ENCODE measurements around the gene RNF133. TPM values are rescaled to one million over a fixed set of nuclear protein-coding genes. Genes with fewer than 3 reads are reported as not detected.

The RNF133 gene, protein sequence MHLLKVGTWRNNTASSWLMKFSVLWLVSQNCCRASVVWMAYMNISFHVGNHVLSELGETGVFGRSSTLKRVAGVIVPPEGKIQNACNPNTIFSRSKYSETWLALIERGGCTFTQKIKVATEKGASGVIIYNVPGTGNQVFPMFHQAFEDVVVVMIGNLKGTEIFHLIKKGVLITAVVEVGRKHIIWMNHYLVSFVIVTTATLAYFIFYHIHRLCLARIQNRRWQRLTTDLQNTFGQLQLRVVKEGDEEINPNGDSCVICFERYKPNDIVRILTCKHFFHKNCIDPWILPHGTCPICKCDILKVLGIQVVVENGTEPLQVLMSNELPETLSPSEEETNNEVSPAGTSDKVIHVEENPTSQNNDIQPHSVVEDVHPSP
- not detected in 5 replicates for total RNA-seq (2022; extraction: Qiagen RNA extraction; ENCODE audit: low read depth)

DNA sequence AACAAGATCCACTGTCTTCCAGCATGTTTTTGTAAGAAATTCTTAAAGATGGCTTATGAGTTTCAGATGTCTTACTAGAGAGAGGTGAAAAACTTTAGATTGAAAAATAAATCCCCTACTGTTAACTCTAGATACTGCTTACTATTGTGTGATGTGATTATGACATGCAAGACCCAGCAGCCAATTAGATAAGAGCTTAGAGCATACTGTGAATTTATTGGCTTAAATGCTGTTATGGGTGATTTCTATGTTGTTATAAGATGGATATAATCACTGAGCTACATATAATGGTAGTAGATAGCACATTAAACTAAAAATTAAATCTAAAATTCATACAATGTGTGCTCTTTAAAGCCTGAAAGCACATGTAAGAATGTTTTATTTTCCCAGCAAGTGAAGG, at the start of gene RNF133:
Gene RNF133 (minus strand): TSS at position 101 of the 400 bp plus-strand sequence. CDS start 199 bp downstream, outside the sequence.

DNA sequence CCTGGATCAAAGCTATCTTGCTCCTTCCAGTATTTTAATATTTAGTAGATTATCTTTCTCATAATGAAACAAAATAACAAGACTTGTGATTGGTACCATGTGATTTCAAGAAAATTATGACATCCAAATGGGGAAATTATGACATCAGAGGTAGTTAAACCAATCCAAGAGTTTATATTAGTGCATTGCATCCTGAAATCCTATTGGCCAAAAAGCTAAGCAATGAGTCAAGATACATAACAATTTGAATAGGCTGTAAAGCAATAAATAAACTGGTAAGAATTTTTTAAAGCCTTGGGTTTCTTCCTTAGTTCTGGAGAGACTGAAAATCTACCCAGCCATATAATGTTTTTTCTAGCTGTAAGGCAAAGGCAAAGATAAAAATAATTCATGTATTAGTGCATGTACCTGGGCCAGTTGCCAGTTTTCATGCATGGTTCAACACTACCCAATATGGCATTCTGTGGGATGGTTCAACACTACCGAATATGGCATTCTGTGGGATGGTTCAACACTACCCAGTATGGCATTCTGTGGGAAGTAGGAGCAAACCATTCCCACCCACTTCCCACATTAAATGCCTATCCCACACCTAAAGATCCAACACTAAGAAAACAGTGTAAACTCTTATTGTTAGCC, 4.1 kb upstream of the RNF133 start, which contains the start of gene RNF148:
Gene RNF148 (minus strand): TSS at position 51 of the 639 bp plus-strand sequence. CDS start 172 bp downstream, outside the sequence.

Other genes starting within 250 kb of the RNF133 start
- gene RNF148, start 3.8 kb upstream of the RNF133 start, total RNA-seq (2022; extraction: Qiagen RNA extraction; ENCODE audit: low read depth) = not detected in 5 replicates
- gene CADPS2, start 187.3 kb upstream of the RNF133 start, total RNA-seq (2022; extraction: Qiagen RNA extraction; ENCODE audit: low read depth) = 0.06 TPM in 1 of 5 replicates, not detected in the others